WTC11 (cell line): ENCODE results near the gene NLGN3.

Source experiments
- ATF1 ChIP-seq: sonication (generic); formaldehyde crosslinking; IDR thresholded peaks from 2 replicates; pipeline ENCODE4 v1.8.1; 2023; ENCODE audit warnings: mild to moderate bottlenecking, moderate library complexity, missing genetic modification reagents
- ATF2 ChIP-seq: sonication (generic); formaldehyde crosslinking; IDR thresholded peaks from 2 replicates; pipeline ENCODE4 v1.8.1; 2022; ENCODE audit warnings: low read depth, missing genetic modification reagents, borderline replicate concordance
- CTCF ChIP-seq: fragments of 200-600 bp; IDR thresholded peaks from 2 replicates; pipeline ENCODE4 v1.8.0; 2022; ENCODE audit warnings: antibody characterized with exemption
- FOXP1 ChIP-seq: sonication (generic); formaldehyde crosslinking; IDR thresholded peaks from 2 replicates; pipeline ENCODE4 v1.8.0; 2022; ENCODE audit warnings: missing genetic modification reagents, mild to moderate bottlenecking, moderate library complexity, borderline replicate concordance
- FOXP4 ChIP-seq: sonication (generic); formaldehyde crosslinking; IDR thresholded peaks from 2 replicates; pipeline ENCODE4 v1.8.0; 2022; ENCODE audit warnings: mild to moderate bottlenecking, missing genetic modification reagents
- ZBTB43 ChIP-seq: sonication (generic); formaldehyde crosslinking; IDR thresholded peaks from 2 replicates; pipeline ENCODE4 v1.8.1; 2023; ENCODE audit warnings: mild to moderate bottlenecking, missing genetic modification reagents
- ZNF512 ChIP-seq: sonication (generic); formaldehyde crosslinking; IDR thresholded peaks from 2 replicates; pipeline ENCODE4 v1.8.1; 2022; ENCODE audit warnings: missing genetic modification reagents, borderline replicate concordance

GRCh38 chrX:71103110-71103983 is 41.3 kb upstream of the NLGN3 start:
- TF ChIP-seq ATF1 (CRISPR knock-in tag) (no peak), CTCF (no peak), ZBTB43 (no peak), ZNF512 (CRISPR knock-in tag) (no peak), ATF2 (CRISPR knock-in tag) (no peak), FOXP4 (CRISPR knock-in tag) (no peak), FOXP1 (CRISPR knock-in tag) (no peak)
